Ovary (tissue), 9 donors: Measurements from ENCODE around the gene EYS. TPM values are rescaled to one million over a fixed set of nuclear protein-coding genes. Genes with fewer than 3 reads are reported as not detected.

Experiments
- DNase-seq, 5 donors: peaks; one replicate each; pipeline ENCODE4 v3.0.0-alpha.2; 2019 to 2020
- H3K27ac ChIP-seq, 2 donors: fragments of 200-600 bp; one replicate each; pipeline versions ENCODE4 v1.5.1 to v1.8.0; 2019 to 2022
- H3K27me3 ChIP-seq: fragments of 200-600 bp; one replicate; pipeline ENCODE4 v1.8.0; 2022
- H3K36me3 ChIP-seq: fragments of 200-600 bp; sonication (generic); one replicate; pipeline ENCODE4 v1.5.1; 2019
- H3K4me1 ChIP-seq: one replicate; pipeline ENCODE4 v1.8.1; 2013; ENCODE audit warnings: mild to moderate bottlenecking, moderate library complexity; ENCODE audit not compliant: insufficient read depth
- H3K4me3 ChIP-seq: fragments of 200-600 bp; sonication (generic); one replicate; pipeline ENCODE4 v1.5.1; 2017
- H3K9me3 ChIP-seq, 2 donors: fragments of 200-600 bp in 1 of 2; sonication (generic) in 1 of 2; one replicate each; pipeline versions ENCODE4 v1.5.1 to v1.8.1; 2013 to 2019; ENCODE audit warnings: mild to moderate bottlenecking in 1 of 2, moderate library complexity in 1 of 2
- CTCF ChIP-seq, 3 donors: fragments of 450-650 bp in 2 of 3; fragments of 200-600 bp in 1 of 3; IDR thresholded peaks; one replicate each; pipeline versions ENCODE4 v1.5.1 to v1.8.0; 2016 to 2022; ENCODE audit warnings: antibody characterized with exemption in 3 of 3, mild to moderate bottlenecking in 1 of 3
- EP300 ChIP-seq: sonication (generic); formaldehyde crosslinking; IDR thresholded peaks from one replicate; pipeline ENCODE4 v1.6.1; 2017; ENCODE audit warnings: antibody characterized with exemption
- POLR2A ChIP-seq: fragments of 450-650 bp; IDR thresholded peaks from one replicate; pipeline ENCODE4 v1.6.1; 2017; ENCODE audit warnings: antibody characterized with exemption, mild to moderate bottlenecking, moderate library complexity
- WGBS, 3 donors: extraction: QIAGEN DNeasy Blood & Tissue Kit in 1 of 3; methylation state at CpG; one replicate each; pipeline versions ENCODE4 v1.1.5 to v1.1.7; 2013 to 2017; 5-methylcytosine and 5-hydroxymethylcytosine counted together
- intact Hi-C, 4 donors: fragments of 100-400 bp; cut with DNase I; formaldehyde crosslinking; loops; one replicate each; pipeline versions ENCODE4 v1.11.0 to v1.15.1; 2022 to 2023
- polyA plus RNA-seq, 2 donors: library from polyadenylated mRNA; stranded (reverse); fragments of 200-250 nt in 1 of 2; fragments of 350-450 nt in 1 of 2; fragmentation: Illumina TruSeq in 1 of 2; extraction: RNeasy Lipid Tissue Mini Kit (QIAGEN cat#74804) in 1 of 2; gene quantifications; one replicate each; pipeline ENCODE4 v1.2.3, GENCODE V29; 2013 to 2014
- total RNA-seq, 7 donors: library from RNA; depleted of rRNA in 2 of 7; stranded (reverse); fragments of >200 nt in 2 of 7; fragmentation: NEBNext Ultra II Directional in 3 of 7; extraction: Animal tissue kit (Norgen Biotek cat#: 25700) in 3 of 7; gene quantifications; one replicate each; pipeline versions ENCODE4 v1.1.0 to v1.2.4, GENCODE V29; 2016 to 2023
- donor health status: DM: no; HTN: no; CAD: no; lungs with moderate emphysema.
- donor health status: DM: no; HTN: no; CAD: no.
- donor health status: Bipolar disorder and iron deficiency.
- donor health status: DM: yes; HTN: yes; CAD: no.
- donor health status: DM: no; HTN: no; CAD: no.
- donor health status: DM: yes; HTN: yes; CAD: no.

EYS gene
- total and polyA plus RNA-seq, 9 donors: under 0.01 to 0.03 (median 0.01) TPM; not detected in 6

GRCh38 chr6:64146094-64146493, 1560.9 kb downstream of the EYS start:
- Histone ChIP-seq H3K27me3 (no peaks in the 10 kb centered on the region), H3K36me3 (no peaks in the 10 kb centered on the region), H3K4me3 (no peak overlapping the region), H3K9me3 (no peaks in the 10 kb centered on the region), H3K27ac (no peak overlapping the region), H3K4me1 (no peaks in the 10 kb centered on the region)
- intact Hi-C loops: no loop called here
- 36 to 46% (median 41%) methylated on average over 1 of the region's 1 CpG for WGBS, 3 donors
- TF ChIP-seq POLR2A: no peak
- no peak for TF ChIP-seq CTCF (IDR thresholded peaks at IDR 0.05)
- no peak for TF ChIP-seq EP300
- no peak for DNase-seq

GRCh38 chr6:64145658-64146057, 1561.4 kb downstream of the EYS start:
- no peak overlapping the region for H3K27ac ChIP-seq
- intact Hi-C loops: no loop called here
- no peaks in the 10 kb centered on the region for H3K27me3 ChIP-seq
- TF ChIP-seq POLR2A: no peak
- TF ChIP-seq CTCF (IDR thresholded peaks at IDR 0.05): no peak
- no peak for TF ChIP-seq EP300
- H3K4me1 ChIP-seq: no peaks in the 10 kb centered on the region
- H3K4me3 ChIP-seq: no peak overlapping the region
- H3K9me3 ChIP-seq: no peaks in the 10 kb centered on the region
- H3K36me3 ChIP-seq: no peaks in the 10 kb centered on the region
- no peak for DNase-seq
- WGBS, 3 donors: 84 to 89% (median 85%) methylated on average over 2 of the region's 2 CpGs

GRCh38 chr6:64143101-64143500, 1563.9 kb downstream of the EYS start:
- TF ChIP-seq CTCF (IDR thresholded peaks at IDR 0.05): no peak
- no peak for TF ChIP-seq EP300
- no peak for TF ChIP-seq POLR2A
- Histone ChIP-seq H3K4me3 (no peak overlapping the region), H3K4me1 (no peaks in the 10 kb centered on the region), H3K9me3 (no peaks in the 10 kb centered on the region), H3K27me3 (no peaks in the 10 kb centered on the region), H3K27ac (no peak overlapping the region), H3K36me3 (no peaks in the 10 kb centered on the region)
- intact Hi-C loops: no loop called here
- DNase-seq: no peak
- WGBS, 3 donors: 74 to 90% (median 86%) methylated on average over 2 of the region's 2 CpGs

- Histone ChIP-seq H3K27me3 (no peaks in the 10 kb centered on the region), H3K9me3 (no peaks in the 10 kb centered on the region), H3K27ac (no peak overlapping the region), H3K36me3 (no peaks in the 10 kb centered on the region), H3K4me3 (no peak overlapping the region), H3K4me1 (no peaks in the 10 kb centered on the region)
- TF ChIP-seq CTCF (IDR thresholded peaks at IDR 0.05) (no peak), POLR2A (no peak)
- no peak for DNase-seq
- WGBS, 3 donors: 86 to 95% (median 94%) methylated on average over 2 of the region's 2 CpGs
- intact Hi-C loops: no loop called here
These were observed 1565.3 kb downstream of the EYS start for GRCh38 chr6:64141680-64142079.
